Kidney (tissue), 14 donors: ENCODE measurements around the gene C1QL2. TPM values are rescaled to one million over a fixed set of nuclear protein-coding genes. Genes with fewer than 3 reads are reported as not detected.

Experiments used
- DNase-seq, 5 donors: peaks; one replicate each; pipeline ENCODE4 v3.0.0-alpha.2; 2013 to 2020
- FAIRE-seq: peaks from 2 replicates; lab custom pipeline; 2012; peaks lifted over from hg19 to GRCh38; lab: Jason Lieb, UNC
- H3K27ac ChIP-seq, 2 donors: one replicate each; pipeline ENCODE4 v1.7.0; 2013; ENCODE audit warnings: low read depth in 2 of 2, low read length in 2 of 2, inconsistent platforms in 1 of 2
- H3K27me3 ChIP-seq: one replicate; pipeline ENCODE4 v1.7.1; 2013; ENCODE audit warnings: low read length, inconsistent platforms; ENCODE audit not compliant: control insufficient read depth, insufficient read depth
- H3K36me3 ChIP-seq, 3 donors: one replicate each; pipeline versions ENCODE4 v1.7.0 to v1.7.1; 2013; ENCODE audit warnings: low read length in 3 of 3, control low read depth in 1 of 3, inconsistent platforms in 1 of 3; ENCODE audit not compliant: insufficient read depth in 3 of 3, control insufficient read depth in 2 of 3
- H3K4me1 ChIP-seq, 3 donors: one replicate each; pipeline versions ENCODE4 v1.7.0 to v1.7.1; 2013; ENCODE audit warnings: low read length in 3 of 3, inconsistent platforms in 1 of 3, low read depth in 1 of 3; ENCODE audit not compliant: control insufficient read depth in 2 of 3, insufficient read depth in 2 of 3
- H3K4me3 ChIP-seq, 3 donors: one replicate each; pipeline versions ENCODE4 v1.7.0 to v1.8.1; 2013; ENCODE audit warnings: low read length in 3 of 3, control low read depth in 1 of 3, inconsistent platforms in 1 of 3
- H3K9ac ChIP-seq, 3 donors: one replicate each; pipeline versions ENCODE4 v1.7.0 to v1.7.1; 2013; ENCODE audit warnings: low read length in 3 of 3, control low read depth in 1 of 3, inconsistent platforms in 1 of 3
- H3K9me3 ChIP-seq, 3 donors: one replicate each; pipeline versions ENCODE4 v1.7.0 to v1.7.1; 2013; ENCODE audit warnings: low read length in 3 of 3, control low read depth in 1 of 3, inconsistent platforms in 1 of 3; ENCODE audit not compliant: control insufficient read depth in 2 of 3, insufficient read depth in 1 of 3
- CTCF ChIP-seq: IDR thresholded peaks from 3 replicates; pipeline ENCODE4 v1.5.1; 2012; ENCODE audit warnings: mild to moderate bottlenecking, moderate library complexity, borderline replicate concordance; ENCODE audit not compliant: insufficient read depth; ENCODE audit errors: extremely low read depth
- intact Hi-C: fragments of 100-400 bp; cut with DNase I; formaldehyde crosslinking; loops from one replicate; pipeline ENCODE4 v1.11.1; 2022
- polyA plus RNA-seq: library from polyadenylated mRNA; stranded (reverse); fragments of 350-450 nt; fragmentation: Illumina TruSeq; extraction: RNeasy Lipid Tissue Mini Kit (QIAGEN cat#74804); gene quantifications from one replicate; pipeline ENCODE4 v1.2.3, GENCODE V29; 2014; ENCODE audit warnings: low read depth, low replicate concordance; ENCODE audit not compliant: insufficient read depth
- total RNA-seq: library from RNA; stranded (reverse); fragmentation: NEBNext Ultra II Directional; extraction: Animal tissue kit (Norgen Biotek cat#: 25700); gene quantifications from one replicate; pipeline ENCODE4 v1.2.1, GENCODE V29; 2021
- donor health status: control.
- donor health status: control.
- donor health status: control.
- donor health status: control.
- donor health status: control.
- donor health status: DM: yes; HTN: yes; CAD: no.
- donor health status: Normal renal cell carcinoma (clear cell type).

Gene C1QL2
- total and polyA plus RNA-seq, 2 donors from 2014 or later: not detected

GRCh38 chr2:119106301-119106897, 52.2 kb downstream of the C1QL2 start:
- intact Hi-C loops: no loop called here
- FAIRE-seq (no peak), DNase-seq (peak in 4 of 5 donors; percentile 60 to 77 (median 74))
- no peaks in the 10 kb centered on the region for H3K4me1 ChIP-seq
- no peak overlapping the region for H3K4me3 ChIP-seq
- H3K9ac ChIP-seq: no peak overlapping the region
- H3K27me3 ChIP-seq: no peaks in the 10 kb centered on the region
- peaks cover 0 to 4% (median 0%) of the 10 kb centered on the region in 3 donors for H3K9me3 ChIP-seq
- H3K27ac ChIP-seq: no peak overlapping the region
- TF ChIP-seq CTCF: no peak
- no peaks in the 10 kb centered on the region for H3K36me3 ChIP-seq

Other genes with a start within 250 kb of the C1QL2 start
- 4.6 TPM for gene MARCO, start 216.6 kb downstream of the C1QL2 start, total RNA-seq
- gene MARCO, start 216.6 kb downstream of the C1QL2 start, polyA plus RNA-seq: 0.65 TPM
- 25.4 TPM for gene STEAP3, start 65.1 kb upstream of the C1QL2 start, total RNA-seq
- 6.7 TPM for gene STEAP3, start 65.1 kb upstream of the C1QL2 start, polyA plus RNA-seq
- gene C2orf76, start 208.1 kb upstream of the C1QL2 start, total RNA-seq: 12.4 TPM
- 31.3 TPM for gene C2orf76, start 208.1 kb upstream of the C1QL2 start, polyA plus RNA-seq
- 135 TPM for gene DBI, start 208.2 kb upstream of the C1QL2 start, total RNA-seq
- 1,066 TPM for gene DBI, start 208.2 kb upstream of the C1QL2 start, polyA plus RNA-seq